Right atrium auricular region (tissue), 2 donors: ENCODE measurements around the gene GIPC3. TPM values are rescaled to one million over a fixed set of nuclear protein-coding genes. Genes with fewer than 3 reads are reported as not detected.

Experiments
- DNase-seq: peaks from one replicate; pipeline ENCODE4 v3.0.0-alpha.2; 2019; ENCODE audit warnings: low spot score
- H3K27ac ChIP-seq, 2 donors: fragments of 200-600 bp; sonication (generic); 1 replicate in 1 of 2; 2 replicates in 1 of 2; pipeline ENCODE4 v1.5.1; 2016 to 2019
- H3K27me3 ChIP-seq, 2 donors: fragments of 200-600 bp; sonication (generic); one replicate each; pipeline versions ENCODE4 v1.5.1 to v1.6.0; 2017 to 2019
- H3K36me3 ChIP-seq: fragments of 200-600 bp; sonication (generic); one replicate; pipeline ENCODE4 v1.5.1; 2016
- H3K4me1 ChIP-seq, 2 donors: fragments of 200-600 bp; sonication (generic); one replicate each; pipeline versions ENCODE4 v1.5.1 to v1.6.0; 2017 to 2019
- H3K4me3 ChIP-seq, 2 donors: fragments of 200-600 bp; sonication (generic); 1 replicate in 1 of 2; 2 replicates in 1 of 2; pipeline ENCODE4 v1.5.1; 2017 to 2019; ENCODE audit warnings: mild to moderate bottlenecking in 1 of 2, moderate library complexity in 1 of 2
- H3K9me3 ChIP-seq, 2 donors: fragments of 200-600 bp; sonication (generic); one replicate each; pipeline ENCODE4 v1.5.1; 2019
- CTCF ChIP-seq, 2 donors: fragments of 200-600 bp; sonication (generic); IDR thresholded peaks; one replicate each; pipeline ENCODE4 v1.5.1; 2019; ENCODE audit warnings: antibody characterized with exemption in 2 of 2
- total RNA-seq, 2 donors: library from RNA; depleted of rRNA; stranded (reverse); fragments of >200 nt; gene quantifications; one replicate each; pipeline ENCODE4 v1.1.0, GENCODE V29; 2016

Gene GIPC3
- total RNA-seq, 2 donors from 2014 or later: 0.96 to 1.5 TPM

GRCh38 chr19:3573162-3573857 lies 12.0 kb upstream of the GIPC3 start:
- peaks cover 0 to 28% of the 10 kb centered on the region in 2 donors for H3K4me1 ChIP-seq
- peak overlapping the region; percentile 55 to 84 for H3K27ac ChIP-seq
- no peaks in the 10 kb centered on the region for H3K27me3 ChIP-seq
- H3K4me3 ChIP-seq: peak overlapping the region; percentile 62 to 99
- no peaks in the 10 kb centered on the region for H3K9me3 ChIP-seq
- peaks cover 5% of the 10 kb centered on the region for H3K36me3 ChIP-seq
- no peak for DNase-seq
- no peak for TF ChIP-seq CTCF (IDR thresholded peaks at IDR 0.05)

DNA sequence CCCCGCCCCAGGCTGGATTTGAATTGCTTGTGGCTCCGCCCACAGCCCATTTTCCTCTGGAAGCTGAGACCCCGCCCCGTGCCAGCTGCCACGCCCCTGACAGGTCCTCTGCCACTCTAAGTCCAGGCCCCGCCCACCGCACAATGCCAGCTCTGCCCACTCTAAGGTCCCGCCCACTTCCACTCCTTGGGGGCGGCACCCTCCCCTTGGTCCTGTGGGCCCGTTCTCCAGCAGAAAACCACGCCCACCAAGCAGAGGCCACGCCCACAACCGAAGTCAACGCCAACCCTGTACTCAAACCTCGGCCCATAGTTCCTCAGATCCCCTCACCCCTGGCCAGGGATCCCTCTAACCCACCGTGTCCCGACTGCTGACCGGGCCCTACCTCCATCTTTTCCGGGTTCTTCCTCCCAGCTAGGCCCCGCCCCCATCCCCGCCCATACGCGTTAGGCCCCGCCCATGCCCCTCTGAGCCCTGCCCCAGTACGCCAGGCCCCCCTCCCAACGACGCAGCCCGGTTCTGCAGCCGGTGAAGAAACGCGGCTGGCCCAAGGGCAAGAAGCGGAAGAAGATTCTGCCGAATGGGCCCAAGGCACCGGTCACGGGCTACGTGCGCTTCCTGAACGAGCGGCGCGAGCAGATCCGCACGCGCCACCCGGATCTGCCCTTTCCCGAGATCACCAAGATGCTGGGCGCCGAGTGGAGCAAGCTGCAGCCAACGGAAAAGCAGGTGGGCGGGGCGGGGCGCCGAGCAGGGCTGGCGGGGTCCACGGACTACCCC lies 11.2 kb upstream of the GIPC3 start:
- peak; percentile 75 for DNase-seq
- no peak overlapping the region for H3K27ac ChIP-seq
- H3K4me1 ChIP-seq: peaks cover 0 to 28% of the 10 kb centered on the region in 2 donors
- peak overlapping the region; percentile 62 to 99 for H3K4me3 ChIP-seq
- no peaks in the 10 kb centered on the region for H3K27me3 ChIP-seq
- peaks cover 5% of the 10 kb centered on the region for H3K36me3 ChIP-seq
- no peak for TF ChIP-seq CTCF (IDR thresholded peaks at IDR 0.05)
- H3K9me3 ChIP-seq: no peaks in the 10 kb centered on the region

- peaks cover 0 to 28% of the 10 kb centered on the region in 2 donors for H3K4me1 ChIP-seq
- no peak for DNase-seq
- H3K27me3 ChIP-seq: no peaks in the 10 kb centered on the region
- H3K4me3 ChIP-seq: no peak overlapping the region
- no peak overlapping the region for H3K27ac ChIP-seq
- peaks cover 5% of the 10 kb centered on the region for H3K36me3 ChIP-seq
- H3K9me3 ChIP-seq: no peaks in the 10 kb centered on the region
- TF ChIP-seq CTCF (IDR thresholded peaks at IDR 0.05): no peak
Measured at GRCh38 chr19:3575260-3575741, 10.0 kb upstream of the GIPC3 start.

GRCh38 chr19:3575949-3576673 lies 9.2 kb upstream of the GIPC3 start:
- H3K27ac ChIP-seq: no peak overlapping the region
- TF ChIP-seq CTCF (IDR thresholded peaks at IDR 0.05): no peak
- peak overlapping the region; percentile 14 to 31 for H3K4me3 ChIP-seq
- H3K4me1 ChIP-seq: peaks cover 0 to 28% of the 10 kb centered on the region in 2 donors
- DNase-seq: no peak
- H3K9me3 ChIP-seq: no peaks in the 10 kb centered on the region
- no peaks in the 10 kb centered on the region for H3K27me3 ChIP-seq
- peaks cover 5% of the 10 kb centered on the region for H3K36me3 ChIP-seq

DNA sequence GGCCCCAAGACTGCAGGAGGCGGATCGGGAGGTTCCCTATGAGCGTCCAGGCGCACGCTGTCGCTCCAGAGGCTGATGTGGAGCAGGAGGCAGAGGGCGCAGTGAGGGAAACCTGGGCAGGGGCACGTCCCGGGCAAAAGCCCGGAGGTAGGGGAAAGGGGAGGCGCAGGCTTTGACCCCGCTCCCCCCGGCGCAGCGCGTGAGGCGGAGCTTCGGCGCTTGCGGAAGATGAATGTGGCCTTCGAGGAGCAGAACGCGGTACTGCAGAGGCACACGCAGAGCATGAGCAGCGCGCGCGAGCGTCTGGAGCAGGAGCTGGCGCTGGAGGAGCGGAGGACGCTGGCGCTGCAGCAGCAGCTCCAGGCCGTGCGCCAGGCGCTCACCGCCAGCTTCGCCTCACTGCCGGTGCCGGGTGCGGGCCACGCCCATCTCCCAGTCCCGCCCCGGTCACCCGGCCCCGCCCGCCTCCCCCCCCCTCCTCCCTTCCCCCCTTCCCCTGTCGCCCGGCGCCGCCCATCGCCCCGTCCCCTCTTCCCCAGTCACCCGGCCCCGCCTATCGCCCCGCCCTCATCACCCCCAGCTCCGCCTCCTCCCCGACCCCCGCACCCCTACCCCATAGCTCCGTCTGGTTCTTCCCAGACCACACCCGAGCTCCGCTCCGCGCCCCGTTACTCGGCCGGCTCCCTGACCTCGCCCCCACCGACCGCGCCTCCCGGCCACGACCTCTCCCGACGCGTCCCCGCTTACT lies 8.4 kb upstream of the GIPC3 start:
- H3K27ac ChIP-seq: peak overlapping the region in 1 of 2 donors; percentile 48
- no peaks in the 10 kb centered on the region for H3K9me3 ChIP-seq
- H3K36me3 ChIP-seq: peaks cover 5% of the 10 kb centered on the region
- no peak for TF ChIP-seq CTCF (IDR thresholded peaks at IDR 0.05)
- peak overlapping the region; percentile 14 to 31 for H3K4me3 ChIP-seq
- H3K4me1 ChIP-seq: peaks cover 0 to 26% of the 10 kb centered on the region in 2 donors
- no peak for DNase-seq
- no peaks in the 10 kb centered on the region for H3K27me3 ChIP-seq
